ENCODE measurements around the gene KLF15. TPM values are rescaled to one million over a fixed set of nuclear protein-coding genes. Genes with fewer than 3 reads are reported as not detected.

Gene KLF15
- total RNA-seq, 1 donor from 2014 or later: 44.6 TPM

- no peaks in the 10 kb centered on the region for H3K36me3 ChIP-seq
- peak; percentile 54 for DNase-seq
- H3K4me3 ChIP-seq: no peak overlapping the region
- ATAC-seq: peak; percentile 17
- intact Hi-C loops (cut with DNase I): no loop called here
- H3K27ac ChIP-seq: no peak overlapping the region
- TF ChIP-seq CTCF (IDR thresholded peaks at IDR 0.05): no peak
- H3K27me3 ChIP-seq: no peaks in the 10 kb centered on the region
- no peaks in the 10 kb centered on the region for H3K9me3 ChIP-seq
- H3K4me1 ChIP-seq: no peaks in the 10 kb centered on the region
Observed at GRCh38 chr3:126364130-126364695, 7.0 kb upstream of the KLF15 start.

- H3K4me3 ChIP-seq: no peak overlapping the region
- H3K36me3 ChIP-seq: no peaks in the 10 kb centered on the region
- no peaks in the 10 kb centered on the region for H3K9me3 ChIP-seq
- intact Hi-C loops (cut with DNase I): no loop called here
- no peaks in the 10 kb centered on the region for H3K27me3 ChIP-seq
- TF ChIP-seq CTCF (IDR thresholded peaks at IDR 0.05): no peak
- DNase-seq (peak; percentile 39), ATAC-seq (no peak)
- H3K4me1 ChIP-seq: peaks cover 6% of the 10 kb centered on the region
- no peak overlapping the region for H3K27ac ChIP-seq
Observed at GRCh38 chr3:126361211-126361610, 4.0 kb upstream of the KLF15 start.

GRCh38 chr3:126360714-126361060, 3.5 kb upstream of the KLF15 start:
- H3K36me3 ChIP-seq: no peaks in the 10 kb centered on the region
- H3K27ac ChIP-seq: no peak overlapping the region
- H3K9me3 ChIP-seq: no peaks in the 10 kb centered on the region
- no peak for ATAC-seq
- H3K4me1 ChIP-seq: peaks cover 6% of the 10 kb centered on the region
- no peaks in the 10 kb centered on the region for H3K27me3 ChIP-seq
- TF ChIP-seq CTCF (IDR thresholded peaks at IDR 0.05): no peak
- intact Hi-C loops (cut with DNase I): no loop called here
- no peak overlapping the region for H3K4me3 ChIP-seq
- peak; percentile 40 for DNase-seq

GRCh38 chr3:126360046-126360713, 3.0 kb upstream of the KLF15 start:
- Histone ChIP-seq H3K9me3 (no peaks in the 10 kb centered on the region), H3K4me1 (peaks cover 8% of the 10 kb centered on the region), H3K4me3 (no peak overlapping the region), H3K27me3 (no peaks in the 10 kb centered on the region), H3K27ac (no peak overlapping the region), H3K36me3 (no peaks in the 10 kb centered on the region)
- TF ChIP-seq CTCF (IDR thresholded peaks at IDR 0.05): no peak
- DNase-seq: peak; percentile 41
- intact Hi-C loops (cut with DNase I): no loop called here
- no peak for ATAC-seq

- no peak for ATAC-seq
- TF ChIP-seq CTCF (IDR thresholded peaks at IDR 0.05): no peak
- H3K27me3 ChIP-seq: no peaks in the 10 kb centered on the region
- peaks cover 22% of the 10 kb centered on the region for H3K4me1 ChIP-seq
- H3K36me3 ChIP-seq: no peaks in the 10 kb centered on the region
- H3K4me3 ChIP-seq: no peak overlapping the region
- no peaks in the 10 kb centered on the region for H3K9me3 ChIP-seq
- intact Hi-C loops (cut with DNase I): no loop called here
- peak; percentile 17 for DNase-seq
- H3K27ac ChIP-seq: no peak overlapping the region
Observed at GRCh38 chr3:126358816-126359181, 1.6 kb upstream of the KLF15 start.
